ENCODE measurements around the gene MMD. TPM values are rescaled to one million over a fixed set of nuclear protein-coding genes. Genes with fewer than 3 reads are reported as not detected.

MMD gene
- total and polyA plus RNA-seq, 2 of the 13 experiments (the other 11 are each of a cell fraction or from before 2014, with no cell fraction given): 121 to 225 TPM

- TF ChIP-seq GATAD1 (CRISPR knock-in tag; IDR thresholded peaks at IDR 0.05) (0 out of 2 replicates have a peak, but pooled peaks have one; percentile 27), ZNF552 (CRISPR knock-in tag; IDR thresholded peaks at IDR 0.05; ENCODE audit: borderline replicate concordance) (0 out of 2 replicates have a peak, but pooled peaks have one; percentile 49), SP1 (IDR thresholded peaks at IDR 0.05) (no peak), SP1 (CRISPR knock-in tag; IDR thresholded peaks at IDR 0.05) (no peak; the same call in 1 of the 2 replicates), XRCC5 (optimal IDR thresholded peaks at IDR 0.05; ENCODE audit: low read length) (peak; percentile 13), MLXIP (CRISPR knock-in tag; IDR thresholded peaks at IDR 0.05; ENCODE audit: borderline replicate concordance) (no peak), PLSCR1 (CRISPR knock-in tag; IDR thresholded peaks at IDR 0.05; ENCODE audit: borderline replicate concordance) (no peak), ZNF33A (CRISPR knock-in tag; IDR thresholded peaks at IDR 0.05; ENCODE audit: borderline replicate concordance) (0 out of 2 replicates have a peak, but pooled peaks have one; percentile 27), ZNF841 (CRISPR knock-in tag; IDR thresholded peaks at IDR 0.05; ENCODE audit: borderline replicate concordance) (no peak; the same call in 1 of the 2 replicates), DNMT3B (CRISPR knock-in tag; conservative IDR thresholded peaks at IDR 0.05) (0 out of 2 replicates have a peak, but pooled peaks have one; percentile 4), CBFB (CRISPR knock-in tag; IDR thresholded peaks at IDR 0.05) (no peak; the same call in 1 of the 2 replicates), ZBTB37 (CRISPR knock-in tag; IDR thresholded peaks at IDR 0.05) (no peak), ZEB1 (IDR thresholded peaks at IDR 0.05; ENCODE audit: insufficient replicate concordance, low read depth) (no peak), ZNF619 (CRISPR knock-in tag; IDR thresholded peaks at IDR 0.05) (peak; percentile 67), THRA (CRISPR knock-in tag; IDR thresholded peaks at IDR 0.05; ENCODE audit: borderline replicate concordance) (no peak), MYC (CRISPR knock-in tag; IDR thresholded peaks at IDR 0.05; ENCODE audit: borderline replicate concordance) (peak; percentile 51; the same call in 1 of the 2 replicates), ZSCAN29 (CRISPR knock-in tag; conservative IDR thresholded peaks at IDR 0.05) (peak; percentile 34; the same call in 1 of the 2 replicates), CBX2 (IDR thresholded peaks at IDR 0.05; ENCODE audit: low read depth, low read length) (no peak), CBX2 (CRISPR knock-in tag; IDR thresholded peaks at IDR 0.05; ENCODE audit: low read depth) (no peak), HIC2 (CRISPR knock-in tag; IDR thresholded peaks at IDR 0.05; ENCODE audit: low read depth) (peak; percentile 70; the same call in 1 of the 2 replicates), ZFP41 (CRISPR knock-in tag; IDR thresholded peaks at IDR 0.05; ENCODE audit: borderline replicate concordance) (no peak)
Measured at GRCh38 chr17:55421179-55421934, at the start of gene MMD (continued).
